Thyroid gland (tissue), 4 donors: ENCODE measurements around the gene KCNQ1. TPM values are rescaled to one million over a fixed set of nuclear protein-coding genes. Genes with fewer than 3 reads are reported as not detected.

Experiments
- DNase-seq, 2 donors: peaks; one replicate each; pipeline ENCODE4 v3.0.0-alpha.2; 2019
- H3K27ac ChIP-seq, 3 donors: fragments of 200-600 bp; sonication (generic); 1 replicate in 2 of 3; 2 replicates in 1 of 3; pipeline ENCODE4 v1.5.1; 2016 to 2019; ENCODE audit warnings: mild to moderate bottlenecking in 1 of 3, moderate library complexity in 1 of 3
- H3K27me3 ChIP-seq: fragments of 200-600 bp; sonication (generic); one replicate; pipeline ENCODE4 v1.5.1; 2019
- H3K36me3 ChIP-seq, 2 donors: fragments of 200-600 bp; sonication (generic); one replicate each; pipeline ENCODE4 v1.5.1; 2016 to 2019
- H3K4me1 ChIP-seq, 2 donors: fragments of 200-600 bp; sonication (generic); one replicate each; pipeline ENCODE4 v1.5.1; 2017 to 2019
- H3K4me3 ChIP-seq, 3 donors: fragments of 200-600 bp; sonication (generic); replicated peaks in 1 of 3; 1 replicate in 2 of 3; 2 replicates in 1 of 3; pipeline ENCODE4 v1.5.1; 2016; ENCODE audit warnings: mild to moderate bottlenecking in 1 of 3
- H3K9me3 ChIP-seq: fragments of 200-600 bp; sonication (generic); one replicate; pipeline ENCODE4 v1.5.1; 2017
- POLR2A ChIP-seq, 2 donors: fragments of 450-650 bp; IDR thresholded peaks; one replicate each; pipeline ENCODE4 v1.6.1; 2017; ENCODE audit warnings: antibody characterized with exemption in 2 of 2, mild to moderate bottlenecking in 2 of 2, moderate library complexity in 1 of 2
- WGBS, 2 donors: methylation state at CpG; one replicate each; pipeline ENCODE4 v1.1.5; 2017; 5-methylcytosine and 5-hydroxymethylcytosine counted together
- intact Hi-C: fragments of 100-400 bp; cut with DNase I; formaldehyde crosslinking; loops from one replicate; pipeline ENCODE4 v1.15.1; 2023
- total RNA-seq, 4 donors: library from RNA; depleted of rRNA; stranded (reverse); fragments of >200 nt; gene quantifications; one replicate each; pipeline ENCODE4 v1.2.3, GENCODE V29; 2016
- TF ChIP-seq, protein P1 (sequence below), 6 experiments: fragments of 200-600 bp in 3 of 6; fragments of 450-650 bp in 3 of 6; sonication (generic) in 3 of 6; IDR thresholded peaks; one replicate each; pipeline ENCODE4 v1.5.1; 2016 to 2019; ENCODE audit warnings: antibody characterized with exemption in 6 of 6, mild to moderate bottlenecking in 2 of 6, inconsistent platforms in 1 of 6, moderate library complexity in 1 of 6

The KCNQ1 gene
- total RNA-seq, 4 donors from 2014 or later = 51.3 to 103 (median 97.8) TPM

GRCh38 chr11:2549080-2549479 is 104.3 kb downstream of the KCNQ1 start:
- 94 to 98% methylated on average over 7 of the region's 7 CpGs for WGBS, 2 donors
- TF ChIP-seq, protein P1, sequence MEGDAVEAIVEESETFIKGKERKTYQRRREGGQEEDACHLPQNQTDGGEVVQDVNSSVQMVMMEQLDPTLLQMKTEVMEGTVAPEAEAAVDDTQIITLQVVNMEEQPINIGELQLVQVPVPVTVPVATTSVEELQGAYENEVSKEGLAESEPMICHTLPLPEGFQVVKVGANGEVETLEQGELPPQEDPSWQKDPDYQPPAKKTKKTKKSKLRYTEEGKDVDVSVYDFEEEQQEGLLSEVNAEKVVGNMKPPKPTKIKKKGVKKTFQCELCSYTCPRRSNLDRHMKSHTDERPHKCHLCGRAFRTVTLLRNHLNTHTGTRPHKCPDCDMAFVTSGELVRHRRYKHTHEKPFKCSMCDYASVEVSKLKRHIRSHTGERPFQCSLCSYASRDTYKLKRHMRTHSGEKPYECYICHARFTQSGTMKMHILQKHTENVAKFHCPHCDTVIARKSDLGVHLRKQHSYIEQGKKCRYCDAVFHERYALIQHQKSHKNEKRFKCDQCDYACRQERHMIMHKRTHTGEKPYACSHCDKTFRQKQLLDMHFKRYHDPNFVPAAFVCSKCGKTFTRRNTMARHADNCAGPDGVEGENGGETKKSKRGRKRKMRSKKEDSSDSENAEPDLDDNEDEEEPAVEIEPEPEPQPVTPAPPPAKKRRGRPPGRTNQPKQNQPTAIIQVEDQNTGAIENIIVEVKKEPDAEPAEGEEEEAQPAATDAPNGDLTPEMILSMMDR (IDR thresholded peaks at IDR 0.05) = no peak
- TF ChIP-seq POLR2A (IDR thresholded peaks at IDR 0.05) = no peak
- Histone ChIP-seq H3K36me3 (no peaks in the 10 kb centered on the region), H3K4me1 (peaks cover 3 to 13% of the 10 kb centered on the region in 2 donors), H3K27me3 (no peaks in the 10 kb centered on the region), H3K9me3 (no peaks in the 10 kb centered on the region), H3K4me3 (no peak overlapping the region), H3K27ac (no peak overlapping the region)
- DNase-seq = no peak
- intact Hi-C loops = no loop called here

- TF ChIP-seq POLR2A (IDR thresholded peaks at IDR 0.05) = no peak
- TF ChIP-seq, protein P1 (IDR thresholded peaks at IDR 0.05) = no peak
- intact Hi-C loops = no loop called here
- no peak for DNase-seq
- no peaks in the 10 kb centered on the region for H3K27me3 ChIP-seq
- no peaks in the 10 kb centered on the region for H3K36me3 ChIP-seq
- H3K9me3 ChIP-seq = no peaks in the 10 kb centered on the region
- peaks cover 7 to 18% of the 10 kb centered on the region in 2 donors for H3K4me1 ChIP-seq
- WGBS, 2 donors = 88 to 90% methylated on average over 6 to 9 of the region's 13 CpGs
- H3K27ac ChIP-seq = no peak overlapping the region
- no peak overlapping the region for H3K4me3 ChIP-seq
Observed at GRCh38 chr11:2549491-2549875, 104.7 kb downstream of the KCNQ1 start.

DNA sequence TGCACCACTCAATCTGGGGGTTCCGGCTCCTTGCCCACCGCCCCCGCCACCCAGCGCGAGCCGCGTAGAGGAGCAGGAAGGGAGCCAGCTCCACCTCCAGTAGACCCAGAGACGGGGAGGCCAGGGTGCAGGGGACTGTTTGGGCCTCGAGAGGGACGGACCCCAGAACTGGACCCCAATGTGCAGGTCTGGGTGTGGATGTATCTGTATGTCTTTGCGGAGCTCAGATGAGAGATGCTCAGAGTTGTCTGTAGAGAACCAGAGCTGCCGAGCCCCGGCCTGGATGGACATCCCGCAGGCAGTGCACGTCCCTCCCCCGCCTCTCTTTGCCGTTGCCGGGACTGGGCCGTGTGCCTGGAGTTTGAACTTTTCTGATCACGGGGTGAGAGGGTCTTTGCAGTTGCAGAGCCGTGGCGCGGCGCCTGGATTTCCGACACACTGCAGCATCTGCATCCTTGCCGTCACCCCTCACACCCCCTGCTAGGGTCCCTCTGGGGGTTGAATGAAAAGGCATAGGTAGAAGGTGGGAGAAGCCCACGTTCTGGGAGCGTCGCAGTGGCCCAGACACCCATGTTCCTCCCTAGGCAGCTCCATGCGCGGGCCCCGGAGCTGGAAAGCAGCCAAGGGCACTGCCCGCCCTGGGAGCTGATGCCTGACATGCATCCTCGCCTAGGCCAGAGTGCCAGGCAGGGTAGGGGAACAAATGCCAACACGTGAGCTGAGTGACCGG is 105.2 kb downstream of the KCNQ1 start:
- Histone ChIP-seq H3K4me1 (peaks cover 13 to 23% of the 10 kb centered on the region in 2 donors), H3K27ac (no peak overlapping the region), H3K4me3 (no peak overlapping the region), H3K9me3 (no peaks in the 10 kb centered on the region), H3K36me3 (no peaks in the 10 kb centered on the region), H3K27me3 (no peaks in the 10 kb centered on the region)
- WGBS, 2 donors = 57 to 72% methylated on average over 18 to 33 of the region's 36 CpGs
- peak; percentile 81 for DNase-seq
- TF ChIP-seq POLR2A (IDR thresholded peaks at IDR 0.05) = no peak
- TF ChIP-seq, protein P1 (IDR thresholded peaks at IDR 0.05) = no peak
- intact Hi-C loops = no loop called here

DNA sequence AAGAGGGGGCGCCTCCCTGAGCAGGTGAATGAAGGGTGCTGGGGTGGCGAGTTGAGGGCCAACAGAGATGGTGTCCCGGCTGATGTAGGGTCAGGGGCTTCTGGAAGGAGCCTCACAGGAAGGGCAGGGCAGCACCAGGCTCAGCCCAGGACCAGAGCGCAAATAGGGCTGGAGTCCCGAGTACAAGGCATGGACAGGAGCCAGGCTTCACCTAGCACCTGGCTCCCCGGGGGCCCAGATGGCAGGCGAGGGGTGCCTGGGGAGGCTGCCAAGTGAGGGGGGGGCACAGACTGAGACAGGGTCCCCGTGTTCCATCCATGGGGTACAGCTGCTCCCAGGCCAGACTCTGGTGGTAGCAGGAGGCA is 105.8 kb downstream of the KCNQ1 start:
- peaks cover 18 to 28% of the 10 kb centered on the region in 2 donors for H3K4me1 ChIP-seq
- H3K27ac ChIP-seq = no peak overlapping the region
- no peaks in the 10 kb centered on the region for H3K36me3 ChIP-seq
- no peaks in the 10 kb centered on the region for H3K9me3 ChIP-seq
- intact Hi-C loops = no loop called here
- TF ChIP-seq, protein P1 (IDR thresholded peaks at IDR 0.05) = no peak
- TF ChIP-seq POLR2A (IDR thresholded peaks at IDR 0.05) = no peak
- H3K4me3 ChIP-seq = no peak overlapping the region
- no peaks in the 10 kb centered on the region for H3K27me3 ChIP-seq
- DNase-seq = no peak
- 67 to 81% methylated on average over 6 to 8 of the region's 8 CpGs for WGBS, 2 donors

DNA sequence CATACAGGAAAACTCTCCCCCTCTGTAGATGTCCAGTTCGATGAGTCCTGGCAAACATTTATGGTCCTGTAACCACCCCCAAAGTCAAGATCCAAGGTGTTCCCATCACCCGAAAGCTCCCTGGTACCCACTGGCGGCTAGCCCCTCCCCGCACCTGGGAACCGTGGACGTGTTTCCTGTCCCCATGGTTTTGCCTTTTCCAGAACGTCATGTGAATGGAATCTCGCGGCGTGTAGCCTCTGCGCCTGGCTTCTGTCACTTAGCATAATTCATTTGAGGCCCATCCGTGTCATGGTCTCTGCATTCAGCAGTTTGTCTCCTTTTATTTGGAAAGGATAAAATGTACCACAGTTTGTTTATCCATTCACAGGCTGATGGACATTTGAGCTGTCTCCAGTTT is 106.3 kb downstream of the KCNQ1 start:
- no peak for DNase-seq
- intact Hi-C loops = no loop called here
- H3K4me3 ChIP-seq = no peak overlapping the region
- no peaks in the 10 kb centered on the region for H3K9me3 ChIP-seq
- TF ChIP-seq, protein P1 (IDR thresholded peaks at IDR 0.05) = no peak
- no peak for TF ChIP-seq POLR2A (IDR thresholded peaks at IDR 0.05)
- H3K27me3 ChIP-seq = no peaks in the 10 kb centered on the region
- peaks cover 19 to 28% of the 10 kb centered on the region in 2 donors for H3K4me1 ChIP-seq
- no peaks in the 10 kb centered on the region for H3K36me3 ChIP-seq
- H3K27ac ChIP-seq = no peak overlapping the region
- 93 to 95% methylated on average over 12 of the region's 12 CpGs for WGBS, 2 donors
